ENCODE results near the gene SUCLG2.

The SUCLG2 gene

DNA sequence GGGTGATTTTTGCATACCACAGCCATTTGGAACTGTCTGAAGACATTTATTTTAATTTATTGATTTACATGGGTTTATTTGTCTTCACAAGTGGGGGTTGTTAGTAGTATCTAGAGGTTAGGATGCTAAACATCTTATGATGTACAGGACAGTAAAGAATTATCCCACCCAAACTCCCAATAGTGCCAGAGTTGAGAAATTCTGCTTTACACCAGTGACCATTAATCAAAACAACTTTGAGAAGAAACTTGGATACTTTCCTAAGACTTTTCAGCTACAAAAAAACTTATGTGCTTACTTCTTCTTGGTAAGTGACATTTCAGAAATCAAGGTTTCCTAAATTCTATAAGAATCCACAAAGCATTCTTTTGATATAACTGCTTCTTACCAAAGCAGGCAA, 156.7 kb downstream of the SUCLG2 start:
- DNase-seq, result no peak

DNA sequence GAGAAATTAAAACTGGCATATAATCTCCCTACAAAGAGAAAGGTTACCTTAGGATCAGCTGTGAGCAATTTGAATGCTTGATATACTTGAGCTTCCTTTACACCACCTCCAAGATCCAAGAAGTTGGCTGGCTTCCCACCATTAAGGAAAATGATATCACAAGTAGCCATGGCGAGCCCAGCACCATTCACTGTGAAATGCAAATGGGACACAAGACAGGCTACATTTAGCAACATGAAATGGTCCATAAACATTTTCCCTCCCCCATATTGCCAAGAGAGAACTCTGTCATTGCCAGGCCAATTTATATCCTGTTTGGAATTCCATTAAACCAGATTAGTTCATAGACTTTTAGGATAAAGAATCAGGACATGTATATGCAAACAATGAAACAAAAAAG, 158.7 kb downstream of the SUCLG2 start:
- DNase-seq, result no peak

DNA sequence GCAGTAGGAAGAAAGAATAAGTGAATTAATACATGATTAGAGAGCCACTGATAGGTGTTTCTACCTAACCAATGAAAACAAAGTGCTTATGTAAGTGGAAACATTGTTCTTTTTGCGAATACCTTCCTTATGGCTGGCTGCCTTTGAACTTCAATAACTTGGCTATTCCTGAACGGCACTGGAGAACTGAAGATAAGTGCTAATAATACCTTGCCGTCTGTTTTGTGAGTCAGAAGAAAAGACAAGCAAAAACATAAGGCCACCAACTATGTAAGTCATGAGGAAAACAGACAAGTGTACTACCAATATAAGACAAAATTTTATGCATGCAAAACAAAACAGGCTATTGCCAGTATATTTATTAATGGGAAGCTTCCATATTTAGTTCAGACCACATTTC, 160.6 kb downstream of the SUCLG2 start:
- DNase-seq, result no peak

DNA sequence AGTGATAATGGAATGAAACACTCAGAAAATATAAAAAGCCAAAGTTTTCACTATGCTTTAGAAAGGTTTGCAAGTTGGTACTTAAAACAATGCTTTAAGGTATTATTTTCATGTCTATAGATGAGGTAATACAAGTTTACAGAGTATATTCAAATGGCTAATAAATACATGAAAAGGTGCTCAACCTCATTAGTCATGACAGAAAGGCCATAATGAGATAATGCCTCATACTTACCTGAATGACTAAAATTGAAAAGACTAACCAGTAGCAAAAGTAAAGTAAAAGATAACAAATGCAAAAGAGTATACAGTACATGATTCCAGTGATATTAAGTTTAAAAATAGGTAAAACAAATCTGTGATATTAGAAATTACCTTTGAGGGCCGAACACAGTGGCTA, 163.8 kb downstream of the SUCLG2 start:
- no peak for DNase-seq

DNA sequence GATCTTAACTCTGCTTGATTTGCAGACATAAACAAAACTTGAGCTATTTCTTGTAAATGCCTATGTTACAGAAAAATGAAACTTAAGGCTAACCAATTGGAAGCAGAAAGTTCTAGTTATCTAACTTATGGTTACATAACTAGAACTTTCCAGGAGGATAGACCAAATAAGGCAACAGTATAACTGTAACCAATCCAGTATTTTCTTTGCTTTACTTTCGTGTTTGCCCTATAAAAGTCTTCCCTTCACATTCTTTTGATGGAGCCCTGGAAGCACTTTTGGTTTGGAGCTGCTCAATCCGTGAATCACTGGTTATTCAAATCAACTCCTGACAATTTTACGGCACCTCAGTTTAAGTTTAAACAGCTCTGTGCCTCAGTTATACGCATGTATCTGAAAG, 164.6 kb downstream of the SUCLG2 start:
- DNase-seq, result no peak

DNA sequence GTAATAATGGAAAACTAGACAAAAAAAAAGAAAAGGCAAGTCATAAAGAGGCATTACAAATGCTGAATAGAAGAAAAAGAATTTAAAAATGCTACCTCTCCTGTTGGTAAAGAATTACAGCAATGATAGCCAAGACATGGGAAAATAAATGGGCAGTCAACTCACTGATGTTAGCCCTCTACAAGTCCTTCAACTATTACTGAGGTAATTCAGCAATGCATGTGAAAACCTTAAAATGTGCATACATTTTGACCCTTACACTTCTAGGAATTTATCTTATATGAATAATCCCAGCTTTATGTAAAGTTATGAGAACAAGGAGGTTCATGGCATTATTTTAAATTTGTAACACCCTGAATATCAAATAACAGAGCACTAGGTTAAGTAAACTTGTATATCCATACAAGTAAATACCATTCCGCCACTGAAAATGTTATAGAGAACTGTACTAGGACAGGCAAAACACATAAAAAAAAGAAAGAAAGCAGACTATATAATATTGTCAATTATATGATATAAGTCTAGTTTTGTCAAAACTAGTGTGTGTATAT, 166.8 kb downstream of the SUCLG2 start:
- no peak for DNase-seq

DNA sequence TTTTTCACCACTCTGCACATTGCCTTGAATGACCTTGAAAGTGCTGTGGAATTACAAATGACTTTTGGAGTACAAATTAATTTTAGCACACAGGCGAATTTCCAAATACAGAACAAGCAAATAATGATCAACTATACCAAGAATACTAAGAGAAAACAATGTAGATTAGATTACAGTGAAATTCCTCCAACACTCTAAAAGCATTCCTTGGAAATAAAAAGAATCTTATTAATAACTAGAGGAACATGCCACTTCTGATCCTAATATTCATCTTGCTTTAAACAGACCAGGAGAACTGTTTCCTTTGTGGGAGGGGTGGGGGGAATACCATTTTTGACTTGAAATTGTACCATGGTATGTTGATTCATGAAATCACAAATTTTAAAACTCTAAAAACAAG, 167.5 kb downstream of the SUCLG2 start:
- DNase-seq, result no peak

DNA sequence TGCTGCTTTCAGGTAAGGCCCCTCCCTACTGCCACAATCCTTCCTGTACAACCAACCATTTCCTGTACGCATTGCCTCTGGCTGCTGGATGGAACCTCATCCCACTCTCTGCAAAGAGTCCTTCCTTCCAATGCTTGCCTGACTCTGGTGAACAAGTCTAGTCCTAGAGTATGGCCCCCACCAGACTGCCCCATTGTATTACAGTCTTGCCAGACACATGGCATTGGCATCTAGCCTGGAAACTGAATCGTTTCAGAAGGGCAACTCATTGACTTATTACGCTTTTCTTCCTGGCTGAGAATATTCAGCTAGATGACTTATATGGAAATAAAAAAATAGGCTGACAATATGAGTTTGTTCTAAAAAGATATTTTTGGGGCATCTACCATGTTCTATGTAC, 170.3 kb downstream of the SUCLG2 start:
- no peak for DNase-seq

DNA sequence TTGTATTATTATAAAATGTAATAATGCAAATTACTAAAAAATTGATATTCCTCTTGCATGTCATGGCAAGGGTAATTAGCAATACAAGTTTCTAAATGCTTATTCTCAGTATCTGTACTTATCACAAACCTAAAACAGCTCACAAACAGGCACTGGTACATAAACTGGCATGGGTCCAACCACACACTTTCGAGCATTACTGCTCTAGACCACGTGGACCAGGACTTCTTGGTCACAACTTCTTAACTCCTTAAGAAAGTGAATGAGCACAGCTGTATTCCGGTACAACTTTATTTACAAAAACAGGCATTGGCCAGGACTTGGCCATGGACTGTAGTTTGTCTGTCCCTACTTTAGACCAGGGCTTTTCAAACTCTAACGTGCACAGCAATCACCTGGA, 173.3 kb downstream of the SUCLG2 start:
- no peak for DNase-seq

DNA sequence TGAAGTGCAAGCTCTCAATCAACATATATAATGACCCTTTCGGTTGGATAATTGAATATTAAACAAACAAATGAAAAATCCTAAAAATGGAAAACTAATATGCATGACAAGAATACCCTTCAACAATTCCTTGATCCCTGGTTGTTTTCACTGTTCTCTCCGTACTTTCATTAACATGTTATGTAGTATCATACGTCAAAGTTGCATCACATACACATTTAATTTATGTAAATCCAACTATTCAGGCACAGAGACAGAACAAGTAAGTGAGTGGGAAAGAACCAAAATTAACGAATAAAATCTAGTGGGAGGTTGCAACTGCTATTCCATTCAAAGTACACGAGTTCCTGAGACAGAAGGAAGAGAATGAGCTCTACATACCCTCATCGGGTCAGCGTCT, 176.0 kb downstream of the SUCLG2 start:
- DNase-seq, result no peak

DNA sequence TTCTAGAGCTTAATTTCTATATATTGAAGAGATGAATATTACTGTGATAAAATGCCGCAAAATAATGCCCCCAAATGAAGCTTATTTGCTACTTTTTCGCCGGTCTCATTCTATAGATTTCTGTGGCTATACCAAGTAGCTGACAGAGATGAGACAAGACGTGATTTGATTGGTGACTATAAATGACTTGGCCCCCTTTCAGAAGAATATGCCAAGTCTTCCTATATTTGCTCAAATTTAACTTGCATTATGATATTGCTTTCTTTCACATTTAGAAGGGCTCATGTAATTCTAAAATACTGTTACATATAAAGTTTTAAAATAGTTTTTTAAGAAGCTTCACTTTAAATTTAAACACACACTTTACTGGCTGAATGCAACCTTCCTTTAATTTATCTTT, 180.1 kb downstream of the SUCLG2 start:
- DNase-seq, result no peak

DNA sequence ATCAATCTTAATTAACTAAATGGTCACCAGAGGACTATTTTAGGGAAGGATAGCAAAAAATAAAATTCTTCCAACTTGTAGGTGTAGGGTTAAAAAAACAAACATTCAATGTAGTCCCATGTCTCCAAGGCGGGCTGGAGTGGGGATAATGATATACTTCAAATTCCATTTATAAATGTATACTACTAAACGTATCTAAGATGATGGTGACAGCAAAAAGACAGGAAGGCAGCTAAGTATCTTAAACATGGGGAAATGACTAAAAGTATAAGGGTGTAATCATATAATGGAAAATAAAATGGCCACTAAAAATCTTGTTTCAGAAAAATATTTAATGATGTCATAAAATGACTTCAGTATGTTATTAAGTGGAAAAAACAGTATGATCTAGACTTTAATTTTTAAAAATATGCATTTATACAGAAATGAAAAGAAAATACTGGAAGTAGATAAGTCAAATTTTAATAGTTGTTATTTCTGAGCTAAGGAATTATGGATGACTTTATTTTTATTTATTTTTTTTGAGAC, 181.7 kb downstream of the SUCLG2 start:
- no peak for DNase-seq

DNA sequence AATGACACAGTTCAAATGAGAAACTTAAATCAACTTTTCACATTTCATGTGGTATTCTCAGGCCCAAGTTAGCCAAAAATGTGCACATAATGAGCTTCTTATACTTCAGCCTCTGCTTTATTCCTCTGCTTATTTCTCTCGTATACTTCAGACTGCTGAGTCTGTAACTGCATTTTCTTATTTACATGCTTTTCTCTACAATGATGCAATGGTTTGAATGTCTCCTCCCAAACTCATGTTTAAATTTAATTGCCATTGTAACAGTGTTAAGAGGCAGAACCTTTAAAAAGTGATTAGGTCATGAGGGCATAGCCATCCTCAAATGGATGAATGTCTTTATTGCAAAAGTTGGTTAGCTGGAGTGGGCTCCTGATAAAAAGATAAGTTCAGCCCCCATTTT, 184.2 kb downstream of the SUCLG2 start:
- no peak for DNase-seq

DNA sequence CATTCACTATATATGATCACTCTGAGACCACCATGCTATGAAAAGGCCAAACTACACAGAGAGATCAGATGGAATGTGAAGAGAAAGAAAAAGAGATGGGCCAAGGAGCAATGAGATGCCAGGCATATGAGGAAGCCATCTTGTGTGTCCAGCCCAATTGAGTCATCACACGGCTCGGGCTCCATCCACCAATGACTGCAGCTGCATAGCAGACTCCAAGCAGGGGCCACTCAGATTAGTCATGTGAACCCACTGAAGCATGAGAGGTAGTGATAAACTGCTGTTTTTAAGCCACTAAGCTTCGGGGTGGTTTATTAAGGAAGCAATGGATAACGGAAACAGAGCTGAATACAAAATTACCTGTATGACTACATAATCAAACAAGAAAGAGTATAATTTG, 185.9 kb downstream of the SUCLG2 start:
- no peak for DNase-seq

DNA sequence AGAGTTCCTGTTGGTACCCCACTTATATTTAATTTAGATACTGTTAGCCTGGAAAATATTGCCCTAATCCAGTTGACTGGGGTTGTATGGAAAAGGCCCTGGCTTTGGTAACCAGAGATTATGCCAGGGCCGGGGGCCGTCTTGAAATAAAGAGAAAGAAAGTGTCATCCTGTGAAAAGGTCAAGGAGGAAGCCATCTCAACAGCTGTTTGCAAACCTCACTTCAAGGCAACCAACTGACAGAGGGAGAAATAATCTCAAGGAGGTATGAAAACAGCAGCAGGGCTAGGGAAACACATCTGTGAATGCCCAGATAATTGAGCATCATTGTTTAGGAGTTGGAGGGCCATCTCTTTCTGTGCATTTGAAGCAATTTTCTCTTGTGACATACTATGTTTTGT, 190.8 kb downstream of the SUCLG2 start:
- DNase-seq, result no peak

DNA sequence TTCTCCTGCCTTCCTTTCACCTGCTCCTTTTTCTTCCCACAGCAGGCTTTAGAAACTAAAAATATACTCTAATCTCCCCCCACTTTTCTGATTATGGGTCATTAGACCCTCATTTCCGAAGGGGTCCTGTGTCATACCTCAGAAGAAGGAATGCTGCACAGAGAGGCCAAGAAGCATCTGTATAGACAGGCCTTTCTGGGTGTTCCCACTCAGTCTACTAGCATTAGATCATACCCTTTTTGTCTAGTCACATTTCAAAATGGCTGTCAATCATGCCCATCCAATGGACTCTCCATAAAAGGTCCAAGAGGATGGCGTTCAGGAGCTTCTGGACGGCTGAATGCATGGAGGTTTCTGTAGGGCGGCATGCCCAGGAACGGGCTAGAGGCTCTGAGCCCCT, 192.2 kb downstream of the SUCLG2 start:
- DNase-seq, result no peak

DNA sequence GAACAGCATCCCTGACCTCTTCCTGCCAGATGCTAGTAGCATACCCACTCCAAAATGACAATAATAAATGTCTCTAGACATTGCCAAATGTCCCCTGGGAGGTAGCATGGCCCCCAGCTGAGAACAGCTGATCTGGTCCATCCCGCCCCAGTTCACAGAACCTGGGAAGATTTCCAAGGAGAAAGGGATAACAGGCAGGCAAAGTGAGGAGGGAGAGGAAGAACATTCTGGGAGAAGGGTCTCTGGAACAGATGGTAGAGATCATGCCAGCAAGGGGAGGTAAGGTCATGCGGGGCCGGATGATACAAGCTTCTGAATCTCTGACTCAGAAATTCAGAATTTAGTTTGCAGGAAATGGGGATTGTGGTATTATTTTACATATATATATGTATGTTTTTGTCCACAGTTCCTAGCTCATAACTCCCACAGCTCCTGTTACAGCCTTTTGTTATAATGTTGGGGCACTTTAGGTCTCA, 192.7 kb downstream of the SUCLG2 start:
- DNase-seq, result no peak

DNA sequence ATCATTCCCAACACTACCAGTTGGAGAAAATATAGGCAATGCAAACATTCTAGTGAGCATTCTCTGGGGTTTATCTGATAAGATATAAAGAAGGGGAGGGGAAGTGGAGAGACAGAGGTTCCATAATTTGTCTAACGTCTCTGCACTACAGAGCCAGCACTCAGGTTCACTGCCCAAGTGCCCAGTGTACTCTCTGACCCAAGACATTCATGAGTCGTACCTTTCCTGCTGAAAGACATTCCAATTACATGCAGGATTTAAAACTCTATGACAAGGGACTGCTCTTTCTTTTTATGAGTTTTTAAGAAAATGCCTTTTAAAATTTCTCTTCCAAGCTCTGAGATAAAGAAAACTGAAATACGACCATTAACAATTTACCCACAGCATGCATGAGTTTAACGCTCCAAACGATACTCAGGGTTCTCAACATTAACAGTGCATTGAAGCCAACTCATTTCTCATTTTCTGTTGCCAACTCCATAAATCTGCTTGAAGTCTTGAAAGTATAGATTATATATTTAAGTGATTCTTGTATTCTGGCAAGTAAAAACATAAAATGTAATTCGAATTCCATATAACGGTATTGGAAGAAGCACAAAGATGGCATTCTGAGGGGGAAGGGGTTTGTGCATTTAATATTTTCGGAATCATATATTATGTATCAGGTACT, 193.4 kb downstream of the SUCLG2 start:
- no peak for DNase-seq

DNA sequence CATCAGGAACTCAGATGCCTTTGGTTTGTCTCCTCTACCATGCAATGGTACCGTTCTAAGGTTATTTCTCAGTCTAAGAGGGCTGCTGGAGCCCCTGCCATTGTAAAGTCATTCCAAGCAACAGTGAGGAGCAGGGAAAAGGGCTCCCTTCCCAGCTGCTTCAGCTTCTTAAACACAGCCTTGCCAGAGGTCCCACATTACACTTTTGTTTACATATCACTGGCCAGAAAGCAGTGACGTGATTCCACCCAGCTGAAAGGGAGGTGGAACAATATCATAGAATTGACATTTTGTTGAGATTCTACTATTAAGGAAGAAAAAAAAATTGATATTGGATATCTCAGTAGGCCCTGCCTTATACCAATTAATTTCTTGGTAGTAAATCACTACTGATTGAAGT, 194.6 kb downstream of the SUCLG2 start:
- DNase-seq, result no peak

DNA sequence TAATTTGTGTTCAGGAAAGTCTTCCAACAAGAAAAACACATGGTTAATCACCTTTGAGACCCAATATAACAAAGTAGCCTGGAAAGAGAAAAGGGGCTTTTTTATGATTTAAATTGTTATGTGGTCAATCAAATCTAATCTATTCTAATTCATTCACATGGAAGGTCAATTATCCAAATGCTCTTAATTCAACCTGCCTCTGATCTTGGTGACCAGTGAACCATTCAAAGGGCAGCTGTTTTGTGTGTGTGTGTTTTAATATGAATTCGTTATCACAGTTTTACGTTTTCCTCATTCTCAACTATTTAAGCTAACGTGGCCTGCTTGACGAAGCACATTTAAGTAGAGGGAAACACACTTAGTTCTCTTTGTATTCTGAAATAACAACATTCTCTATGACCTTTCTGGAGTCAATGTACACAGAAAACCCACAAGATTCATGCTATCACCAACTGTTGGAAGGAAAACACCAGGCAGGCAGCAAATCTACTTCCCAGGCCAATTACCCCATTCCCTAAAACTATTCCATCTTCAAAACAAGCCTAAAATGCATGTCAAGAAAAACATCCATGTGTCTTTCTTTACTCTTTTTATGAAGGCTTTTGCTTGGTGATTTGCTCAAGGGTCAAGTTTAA, 195.4 kb downstream of the SUCLG2 start:
- DNase-seq, result no peak

DNA sequence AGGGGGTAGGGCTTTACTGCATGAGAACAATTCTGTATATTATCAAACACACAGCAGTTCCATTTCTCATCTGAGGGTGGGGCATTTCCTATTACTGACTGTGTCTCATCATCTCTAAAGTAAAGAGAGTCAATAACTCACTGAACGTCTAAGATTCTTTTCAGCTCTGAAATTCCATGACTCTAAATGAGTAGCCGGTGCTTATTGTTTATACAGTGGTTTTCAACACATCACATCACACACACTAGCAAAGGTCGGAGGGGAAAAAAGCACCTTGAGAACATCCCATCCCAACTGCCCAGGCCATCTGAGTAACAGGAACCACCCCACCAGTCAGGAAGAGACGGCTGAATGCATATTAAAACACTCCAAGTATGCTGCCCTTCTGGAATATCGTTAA, 196.0 kb downstream of the SUCLG2 start:
- DNase-seq, result no peak

DNA sequence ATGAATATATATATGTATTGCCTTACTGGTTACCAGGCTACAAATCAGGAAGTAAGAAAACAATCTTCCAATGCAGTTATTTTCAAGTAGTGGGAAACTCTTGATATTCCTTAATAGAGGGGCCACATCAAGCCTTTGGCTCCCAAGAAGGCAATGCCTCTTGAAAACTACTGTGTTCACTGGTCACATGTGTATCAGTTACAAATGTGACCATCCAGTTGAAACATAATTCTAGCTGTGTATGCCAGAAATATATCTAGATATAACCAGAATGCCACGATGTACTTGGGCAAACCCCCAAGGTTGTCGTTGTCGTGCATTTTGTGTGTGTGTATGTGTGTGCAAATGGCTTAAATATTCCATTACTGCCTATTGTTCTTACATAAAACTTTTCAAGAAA, 200.8 kb downstream of the SUCLG2 start:
- DNase-seq, result no peak

DNA sequence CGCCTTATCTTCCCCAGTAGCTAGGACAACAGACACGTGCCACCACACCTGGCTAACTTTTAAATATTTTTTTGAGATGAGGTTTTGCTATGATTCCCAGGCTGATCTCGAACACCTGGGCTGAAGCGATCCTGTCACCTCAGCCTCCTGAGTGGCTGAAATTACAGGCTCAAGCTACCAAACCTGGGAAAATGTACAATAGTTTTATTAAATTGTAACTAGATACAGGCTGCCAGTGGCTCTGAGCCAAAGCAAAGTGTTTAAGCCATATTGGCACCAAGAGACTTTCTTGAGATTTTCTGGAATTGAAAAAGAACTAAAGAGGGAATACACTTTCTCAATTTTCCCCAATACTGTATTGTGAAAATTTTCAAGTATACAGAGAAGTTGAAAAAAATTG, 204.3 kb downstream of the SUCLG2 start:
- DNase-seq, result no peak

DNA sequence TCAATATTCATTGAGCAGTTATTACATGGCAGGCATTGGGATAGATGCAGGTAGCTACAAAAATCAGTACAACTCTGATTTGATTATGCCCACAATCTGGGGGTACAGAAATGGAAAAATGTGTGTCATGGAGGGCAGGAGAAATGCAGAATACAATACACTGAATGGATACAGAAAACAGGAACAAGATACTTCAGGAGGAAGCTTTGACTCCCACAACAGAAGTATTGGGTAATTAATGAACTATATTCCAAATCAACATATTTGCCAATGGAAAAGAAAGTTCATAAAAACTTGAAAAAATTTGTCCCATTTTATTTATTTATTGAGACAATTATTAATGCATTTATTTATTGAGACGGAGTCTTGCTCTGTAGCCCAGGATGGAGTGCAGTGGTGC, 207.0 kb downstream of the SUCLG2 start:
- no peak for DNase-seq

DNA sequence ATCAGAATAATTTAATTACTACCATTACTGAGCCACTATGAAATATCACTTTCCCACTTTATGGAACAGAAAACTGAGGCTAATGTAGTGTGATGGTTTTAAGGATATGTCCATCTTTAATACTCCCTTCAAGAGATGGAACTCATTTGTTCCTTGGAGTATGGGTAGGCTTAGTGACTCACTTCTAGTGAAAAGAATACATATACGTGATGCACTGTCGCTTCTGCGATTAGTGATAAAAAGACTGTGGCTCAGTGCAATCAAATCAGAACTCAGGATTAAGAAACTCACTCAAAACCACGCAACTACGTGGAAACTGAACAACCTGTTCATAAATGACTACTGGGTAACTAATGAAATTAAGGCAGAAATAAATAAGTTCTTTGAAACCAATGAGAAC, 216.6 kb downstream of the SUCLG2 start:
- no peak for DNase-seq

All from stimulated activated CD4-positive, alpha-beta T cell treated with anti-CD3 and anti-CD28 coated beads, Interleukin-15, amount 100 ng/mL, for 24 hours (primary cell).